Adrenal gland (tissue), 5 donors: ENCODE results near the gene RTP4.

ENCODE experiments used
- CTCF ChIP-seq, 6 experiments: fragments of 450-650 bp in 4 of 6; fragments of 200-600 bp in 2 of 6; sonication (generic) in 1 of 6; IDR thresholded peaks; 1 replicate in 5 of 6; 2 replicates in 1 of 6; pipeline versions ENCODE4 v1.5.1 to v1.8.0; 2016 to 2021; ENCODE audit warnings: antibody characterized with exemption in 6 of 6, mild to moderate bottlenecking in 2 of 6, moderate library complexity in 1 of 6
- POLR2A ChIP-seq, 2 donors: fragments of 450-650 bp; IDR thresholded peaks; one replicate each; pipeline ENCODE4 v1.6.1; 2017; ENCODE audit warnings: antibody characterized with exemption in 2 of 2, mild to moderate bottlenecking in 2 of 2, moderate library complexity in 1 of 2
- donor health status: DM: no; HTN: no; CAD: no.

DNA sequence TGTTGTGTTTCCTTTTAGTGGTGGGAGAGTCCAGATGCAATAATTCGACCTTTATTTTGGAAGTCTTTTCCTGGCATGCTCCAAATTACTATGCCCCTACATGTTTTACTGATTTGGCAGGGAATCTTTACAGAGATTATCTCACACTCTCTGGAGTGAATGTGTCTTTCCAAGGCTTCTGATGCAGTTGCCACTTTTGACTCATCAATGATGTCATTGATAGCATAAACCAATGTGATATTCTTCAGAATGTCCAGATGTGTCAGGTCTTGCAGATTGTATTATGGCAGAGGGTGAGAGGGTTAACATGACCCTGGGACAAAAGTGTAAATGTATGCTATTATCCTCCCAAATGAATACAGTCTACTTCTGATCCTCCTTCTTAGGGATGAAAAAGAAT, 9.7 kb downstream of the RTP4 start:
- TF ChIP-seq CTCF (IDR thresholded peaks at IDR 0.05) (no peak), POLR2A (IDR thresholded peaks at IDR 0.05) (no peak)
